MM.1S (cell line): ENCODE results near the gene CHST3.
"Not testable (repeated sequence)": the region's sequence is repeated elsewhere in the genome, so short reads cannot be mapped to it uniquely, and the experiment has no call there.

ENCODE experiments used
- DNase-seq: peaks from one replicate; pipeline ENCODE4 v3.0.0-alpha.2; 2015
- H2AFZ ChIP-seq: fragments of 300-600 bp; sonication (generic); 2 replicates; pipeline ENCODE4 v1.6.0; 2016; ENCODE audit warnings: antibody characterized with exemption, low read length
- H3F3A ChIP-seq: fragments of 300-600 bp; sonication (generic); 2 replicates; pipeline ENCODE4 v1.6.1; 2016; ENCODE audit warnings: mild to moderate bottlenecking, antibody characterized with exemption, low read length, moderate library complexity, mixed read lengths; ENCODE audit not compliant: insufficient read depth
- H3K27ac ChIP-seq: fragments of 300-600 bp; sonication (generic); 2 replicates; pipeline ENCODE4 v1.5.1; 2016; ENCODE audit warnings: mild to moderate bottlenecking, low read length
- H3K27me3 ChIP-seq: fragments of 300-600 bp; sonication (generic); replicated peaks from 2 replicates; pipeline ENCODE4 v1.6.0; 2016; ENCODE audit warnings: low read length; ENCODE audit not compliant: insufficient read depth
- H3K36me3 ChIP-seq: fragments of 300-600 bp; sonication (generic); replicated peaks from 2 replicates; pipeline ENCODE4 v1.6.1; 2016; ENCODE audit warnings: mild to moderate bottlenecking, low read length, mixed read lengths; ENCODE audit not compliant: insufficient read depth
- H3K4me1 ChIP-seq: fragments of 300-600 bp; sonication (generic); 2 replicates; pipeline ENCODE4 v1.6.1; 2016; ENCODE audit warnings: low read length, mixed read lengths
- H3K4me2 ChIP-seq: fragments of 300-600 bp; sonication (generic); 2 replicates; pipeline ENCODE4 v1.6.0; 2016; ENCODE audit warnings: low read depth, low read length
- H3K4me3 ChIP-seq: fragments of 300-600 bp; sonication (generic); 2 replicates; pipeline ENCODE4 v1.5.1; 2016; ENCODE audit warnings: low read length, mixed read lengths
- H3K79me2 ChIP-seq: fragments of 300-600 bp; sonication (generic); 2 replicates; pipeline ENCODE4 v1.6.1; 2016; ENCODE audit warnings: mixed run types, low read length, mixed read lengths
- H3K9ac ChIP-seq: fragments of 300-600 bp; sonication (generic); 2 replicates; pipeline ENCODE4 v1.6.1; 2016; ENCODE audit warnings: low read length, mixed read lengths
- H3K9me2 ChIP-seq: fragments of 300-600 bp; sonication (generic); replicated peaks from 2 replicates; pipeline ENCODE4 v1.6.1; 2016; ENCODE audit warnings: mild to moderate bottlenecking, low read length, mixed read lengths; ENCODE audit not compliant: insufficient read depth
- H3K9me3 ChIP-seq: fragments of 300-600 bp; sonication (generic); replicated peaks from 2 replicates; pipeline ENCODE4 v1.6.1; 2016; ENCODE audit warnings: mild to moderate bottlenecking, low read length, mixed read lengths; ENCODE audit not compliant: insufficient read depth
- H4K20me1 ChIP-seq: fragments of 300-600 bp; sonication (generic); 2 replicates; pipeline ENCODE4 v1.6.1; 2016; ENCODE audit warnings: mild to moderate bottlenecking, low read length, moderate library complexity, mixed read lengths; ENCODE audit not compliant: insufficient read depth
- EZH2 ChIP-seq: fragments of 300-600 bp; sonication (generic); optimal IDR thresholded peaks from 2 replicates; pipeline ENCODE3; 2017; ENCODE audit warnings: low read depth, mild to moderate bottlenecking, antibody characterized with exemption, low read length, mixed read lengths
- EZH2phosphoT487 ChIP-seq: fragments of 300-600 bp; sonication (generic); IDR thresholded peaks from 2 replicates; pipeline ENCODE4 v1.6.1; 2018; ENCODE audit warnings: antibody characterized with exemption, low read length
- TF ChIP-seq, protein P1 (sequence below): fragments of 300-600 bp; sonication (generic); IDR thresholded peaks from 2 replicates; pipeline ENCODE4 v1.5.1; 2016; ENCODE audit warnings: antibody characterized with exemption, low read length, mixed read lengths

CHST3 gene, protein sequence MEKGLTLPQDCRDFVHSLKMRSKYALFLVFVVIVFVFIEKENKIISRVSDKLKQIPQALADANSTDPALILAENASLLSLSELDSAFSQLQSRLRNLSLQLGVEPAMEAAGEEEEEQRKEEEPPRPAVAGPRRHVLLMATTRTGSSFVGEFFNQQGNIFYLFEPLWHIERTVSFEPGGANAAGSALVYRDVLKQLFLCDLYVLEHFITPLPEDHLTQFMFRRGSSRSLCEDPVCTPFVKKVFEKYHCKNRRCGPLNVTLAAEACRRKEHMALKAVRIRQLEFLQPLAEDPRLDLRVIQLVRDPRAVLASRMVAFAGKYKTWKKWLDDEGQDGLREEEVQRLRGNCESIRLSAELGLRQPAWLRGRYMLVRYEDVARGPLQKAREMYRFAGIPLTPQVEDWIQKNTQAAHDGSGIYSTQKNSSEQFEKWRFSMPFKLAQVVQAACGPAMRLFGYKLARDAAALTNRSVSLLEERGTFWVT

DNA sequence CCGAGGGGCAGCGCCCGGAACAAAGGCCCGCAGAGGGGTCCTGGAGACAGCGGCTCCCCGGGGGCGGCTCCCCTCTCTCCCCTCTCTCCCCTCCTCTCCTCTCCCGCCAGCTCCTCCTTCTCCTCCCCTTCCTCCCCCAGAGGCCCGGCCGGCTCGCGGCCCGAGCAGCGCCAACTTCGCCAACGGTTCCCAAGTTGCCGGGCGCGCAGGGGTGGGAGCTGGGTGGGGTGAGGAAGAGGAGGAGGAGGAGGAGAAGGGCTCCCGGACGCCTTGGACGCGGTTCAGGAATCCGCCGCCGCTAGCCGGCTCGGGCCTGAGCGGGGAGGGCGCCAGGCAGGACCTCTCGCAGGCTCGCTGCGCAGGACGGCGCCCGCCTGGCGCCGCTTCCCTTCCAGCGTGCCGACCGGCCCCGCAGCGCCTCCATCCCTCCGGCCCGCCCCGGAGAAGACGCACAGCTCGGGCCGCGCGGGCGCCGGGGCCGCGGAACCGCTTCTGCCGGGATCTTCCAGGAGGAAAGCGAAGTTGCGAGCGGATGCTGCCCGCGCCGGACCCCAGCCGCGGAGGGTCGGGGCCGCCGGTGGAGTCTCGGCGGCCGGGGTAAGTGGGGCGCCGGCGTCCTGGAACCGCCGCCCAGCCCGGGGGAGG, at the start of gene CHST3:
TSS of gene CHST3 (plus strand) at position 298 of the 645 bp plus-strand sequence. CDS start 41,448 bp downstream, outside the sequence.
- Histone ChIP-seq H3K4me1 (no peaks in the 10 kb centered on the region), H3K27ac (no peak within 1 kb of the TSS), H3K4me2 (peak within 1 kb of the TSS; percentile 32; the same call in 1 of the 2 replicates), H3K4me3 (no peak within 1 kb of the TSS), H3K79me2 (no peaks in the 10 kb centered on the region), H3K36me3 (no peaks in the 10 kb centered on the region), H3K27me3 (peaks cover 30% of the 10 kb centered on the region), H3F3A (no peaks in the 10 kb centered on the region), H2AFZ (no peak within 1 kb of the TSS), H3K9ac (no peak within 1 kb of the TSS), H3K9me2 (no peaks in the 10 kb centered on the region), H3K9me3 (no peaks in the 10 kb centered on the region), H4K20me1 (no peaks in the 10 kb centered on the region)
- DNase-seq: no peak
- TF ChIP-seq EZH2: no peak
- TF ChIP-seq, protein P1, sequence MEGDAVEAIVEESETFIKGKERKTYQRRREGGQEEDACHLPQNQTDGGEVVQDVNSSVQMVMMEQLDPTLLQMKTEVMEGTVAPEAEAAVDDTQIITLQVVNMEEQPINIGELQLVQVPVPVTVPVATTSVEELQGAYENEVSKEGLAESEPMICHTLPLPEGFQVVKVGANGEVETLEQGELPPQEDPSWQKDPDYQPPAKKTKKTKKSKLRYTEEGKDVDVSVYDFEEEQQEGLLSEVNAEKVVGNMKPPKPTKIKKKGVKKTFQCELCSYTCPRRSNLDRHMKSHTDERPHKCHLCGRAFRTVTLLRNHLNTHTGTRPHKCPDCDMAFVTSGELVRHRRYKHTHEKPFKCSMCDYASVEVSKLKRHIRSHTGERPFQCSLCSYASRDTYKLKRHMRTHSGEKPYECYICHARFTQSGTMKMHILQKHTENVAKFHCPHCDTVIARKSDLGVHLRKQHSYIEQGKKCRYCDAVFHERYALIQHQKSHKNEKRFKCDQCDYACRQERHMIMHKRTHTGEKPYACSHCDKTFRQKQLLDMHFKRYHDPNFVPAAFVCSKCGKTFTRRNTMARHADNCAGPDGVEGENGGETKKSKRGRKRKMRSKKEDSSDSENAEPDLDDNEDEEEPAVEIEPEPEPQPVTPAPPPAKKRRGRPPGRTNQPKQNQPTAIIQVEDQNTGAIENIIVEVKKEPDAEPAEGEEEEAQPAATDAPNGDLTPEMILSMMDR: no peak
- no peak for TF ChIP-seq EZH2phosphoT487

DNA sequence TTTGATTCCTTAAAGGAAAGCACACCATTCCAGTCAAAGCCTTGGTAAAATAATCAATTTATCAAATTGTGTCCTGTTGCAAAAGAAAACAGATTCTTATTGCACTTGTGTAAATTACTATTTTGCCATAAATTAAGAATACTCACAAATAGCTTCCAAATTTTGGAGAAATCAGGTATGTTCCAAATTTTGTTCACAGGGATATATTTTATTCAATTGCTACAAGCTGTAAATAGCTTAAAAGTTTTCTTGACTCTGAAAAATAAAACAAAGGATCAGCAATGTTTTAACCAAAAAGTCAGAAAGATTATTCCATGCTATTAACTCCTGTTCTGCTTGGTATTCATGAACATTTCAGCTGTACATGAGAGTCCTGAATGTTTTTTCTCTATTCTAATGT, 47.4 kb upstream of the CHST3 start:
- no peaks in the 10 kb centered on the region for H3K4me1 ChIP-seq
- TF ChIP-seq EZH2phosphoT487 (no peak), EZH2 (no peak)
- TF ChIP-seq, protein P1: no peak
- no peak for DNase-seq
- no peak overlapping the region for H3K9ac ChIP-seq
- no peak overlapping the region for H3K4me2 ChIP-seq
- H3K27ac ChIP-seq: no peak overlapping the region
- H3K9me3 ChIP-seq: no peaks in the 10 kb centered on the region
- no peaks in the 10 kb centered on the region for H3F3A ChIP-seq
- H3K4me3 ChIP-seq: no peak overlapping the region
- H3K27me3 ChIP-seq: no peaks in the 10 kb centered on the region
- H3K36me3 ChIP-seq: no peaks in the 10 kb centered on the region
- H3K79me2 ChIP-seq: no peaks in the 10 kb centered on the region
- H4K20me1 ChIP-seq: no peaks in the 10 kb centered on the region
- no peak overlapping the region for H2AFZ ChIP-seq
- no peaks in the 10 kb centered on the region for H3K9me2 ChIP-seq

DNA sequence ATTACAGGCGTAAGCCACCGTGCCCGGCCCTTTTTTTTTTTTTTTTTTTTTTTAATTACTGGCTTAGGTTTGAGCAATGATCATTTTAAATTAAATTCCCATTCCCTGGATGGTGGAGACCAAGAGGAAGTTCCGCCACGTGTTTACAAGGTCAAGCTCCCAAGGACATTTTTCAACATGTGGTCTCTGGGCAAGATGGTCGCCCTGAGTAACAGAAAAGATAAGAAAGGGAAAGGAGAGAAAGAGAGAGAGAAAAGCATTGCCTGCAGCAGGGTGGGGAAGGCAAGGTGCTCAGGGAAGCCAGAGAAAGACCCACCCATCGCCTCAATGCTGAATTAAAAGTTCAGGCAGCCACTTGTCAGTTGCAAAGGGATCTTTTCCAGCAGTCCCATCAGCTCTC, 45.2 kb upstream of the CHST3 start:
- Histone ChIP-seq H3K4me3 (no peak overlapping the region), H3K9ac (no peak overlapping the region), H3K79me2 (no peaks in the 10 kb centered on the region), H3K9me2 (no peaks in the 10 kb centered on the region), H3K27ac (no peak overlapping the region), H3F3A (no peaks in the 10 kb centered on the region), H2AFZ (no peak overlapping the region), H3K36me3 (no peaks in the 10 kb centered on the region), H3K4me1 (no peaks in the 10 kb centered on the region), H3K4me2 (no peak overlapping the region), H3K9me3 (no peaks in the 10 kb centered on the region), H4K20me1 (no peaks in the 10 kb centered on the region), H3K27me3 (no peaks in the 10 kb centered on the region)
- no peak for DNase-seq
- TF ChIP-seq, protein P1: no peak
- TF ChIP-seq EZH2 (no peak), EZH2phosphoT487 (no peak)

DNA sequence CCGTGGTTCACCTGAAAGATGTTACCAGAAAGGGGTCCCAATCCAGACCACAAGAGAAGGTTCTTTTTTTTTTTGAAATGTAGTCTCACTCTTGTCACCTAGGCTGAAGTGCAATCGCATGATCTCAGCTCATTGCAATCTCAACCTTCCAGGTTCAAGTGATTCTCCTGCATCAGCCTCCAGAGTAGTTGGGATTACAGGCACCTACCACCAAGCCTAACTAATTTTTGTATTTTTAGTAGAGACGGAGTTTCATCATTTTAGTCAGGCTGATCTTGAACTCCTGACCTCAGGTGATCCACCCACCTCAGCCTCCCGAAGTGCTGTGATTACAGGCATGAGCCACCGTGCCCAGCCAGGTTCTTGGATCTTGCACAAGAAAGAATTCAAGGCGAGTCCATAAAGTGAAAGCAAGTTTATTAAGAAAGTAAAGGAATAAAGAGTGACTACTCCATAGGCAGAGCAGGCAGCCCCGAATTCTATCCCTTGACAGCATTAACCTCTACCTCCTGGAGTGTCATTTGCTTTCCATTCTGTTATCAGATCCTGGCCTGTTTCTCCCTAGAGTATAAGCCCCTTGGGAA, 44.1 kb upstream of the CHST3 start:
- H3K27ac ChIP-seq, H3K27me3 ChIP-seq, H3K36me3 ChIP-seq: not testable (repeated sequence)

More for the DNA sequence above, 44.1 kb upstream of the CHST3 start:
- H3K9ac ChIP-seq, H3K4me1 ChIP-seq, H3K4me3 ChIP-seq, H3K4me2 ChIP-seq, H4K20me1 ChIP-seq, H2AFZ ChIP-seq, H3F3A ChIP-seq, H3K79me2 ChIP-seq, DNase-seq, H3K9me2 ChIP-seq, H3K9me3 ChIP-seq: not testable (repeated sequence)
